Measurements from ENCODE around the gene CDH1.

DNA sequence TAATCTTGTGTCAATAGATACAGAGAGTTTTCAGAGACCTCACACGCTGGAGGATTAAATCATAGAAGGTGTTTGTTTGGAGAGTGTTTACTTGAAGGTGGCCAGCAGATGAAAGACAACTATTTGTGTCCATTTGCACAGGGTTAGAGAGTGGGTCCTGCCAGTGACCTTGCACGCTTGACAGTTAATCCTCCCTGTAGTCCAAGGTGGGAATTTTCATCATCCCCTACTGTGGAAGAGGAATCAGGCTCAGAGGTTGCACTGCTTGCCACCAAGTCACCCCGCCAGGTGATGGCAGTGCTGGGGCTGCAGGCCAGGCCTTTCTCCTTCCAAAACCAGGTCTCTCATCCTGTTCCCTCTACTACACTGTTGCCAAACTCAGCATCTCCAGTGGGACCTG is 12.3 kb downstream of the CDH1 start:
- TF ChIP-seq CTCF (IDR thresholded peaks at IDR 0.05) (no peak), ZFX (IDR thresholded peaks at IDR 0.05; ENCODE audit: borderline replicate concordance) (no peak)
